ENCODE results near the gene KRTAP20-3. TPM values are rescaled to one million over a fixed set of nuclear protein-coding genes. Genes with fewer than 3 reads are reported as not detected.

The KRTAP20-3 gene
- total RNA-seq, 1 donor from 2014 or later, result not detected

- peaks cover 6% of the 10 kb centered on the region for H3K9me3 ChIP-seq (ENCODE audit: insufficient read depth, low read depth, low read length)
- Mint-ChIP-seq H3K27me3 (ENCODE audit: low read depth, unreplicated experiment) (peaks cover 2% of the 10 kb centered on the region), H3K4me1 (ENCODE audit: low read depth, unreplicated experiment) (no peaks in the 10 kb centered on the region), H3K9me3 (ENCODE audit: unreplicated experiment) (no peaks in the 10 kb centered on the region), H3K27ac (ENCODE audit: unreplicated experiment) (no peak overlapping the region), H3K4me3 (ENCODE audit: unreplicated experiment) (no peak overlapping the region), H3K36me3 (ENCODE audit: low read depth, unreplicated experiment) (no peaks in the 10 kb centered on the region)
- no peaks in the 10 kb centered on the region for H4K20me1 ChIP-seq (ENCODE audit: insufficient read depth, low read length)
- FAIRE-seq (no peak), DNase-seq (ENCODE audit: low read depth) (no peak)
- H3K4me1 ChIP-seq (ENCODE audit: insufficient read depth, low read length), result no peaks in the 10 kb centered on the region
- TF ChIP-seq CTCF (IDR thresholded peaks at IDR 0.05; ENCODE audit: insufficient read depth, low read depth, low read length), result no peak
- no peak overlapping the region for H3K4me2 ChIP-seq (ENCODE audit: low read length)
- H3K27ac ChIP-seq (ENCODE audit: low read depth, low read length), result no peak overlapping the region
- H3K36me3 ChIP-seq (ENCODE audit: insufficient read depth, low read length), result no peaks in the 10 kb centered on the region
- no peak overlapping the region for H3K9ac ChIP-seq (ENCODE audit: low read length)
- no peak overlapping the region for H2AFZ ChIP-seq (ENCODE audit: low read depth, low read length)
- no peaks in the 10 kb centered on the region for H3K27me3 ChIP-seq (ENCODE audit: insufficient read depth, low read length)
- no peak overlapping the region for H3K4me3 ChIP-seq (ENCODE audit: insufficient read depth, low read depth, low read length)
- H3K79me2 ChIP-seq (ENCODE audit: insufficient read depth, low read length), result no peaks in the 10 kb centered on the region
Measured at GRCh38 chr21:30689822-30690221, 47.2 kb downstream of the KRTAP20-3 start.

Other genes with a start within 250 kb of the KRTAP20-3 start
- gene KRTAP13-1, start 246.8 kb upstream of the KRTAP20-3 start, total RNA-seq, result not detected in 2 replicates
- not detected in 2 replicates for gene KRTAP13-3, start 216.9 kb upstream of the KRTAP20-3 start, total RNA-seq
- not detected in 2 replicates for gene KRTAP13-4, start 212.6 kb upstream of the KRTAP20-3 start, total RNA-seq
- not detected in 2 replicates for gene KRTAP15-1, start 202.6 kb upstream of the KRTAP20-3 start, total RNA-seq
- not detected in 2 replicates for gene KRTAP19-1, start 162.5 kb upstream of the KRTAP20-3 start, total RNA-seq
- gene KRTAP19-2, start 155.4 kb upstream of the KRTAP20-3 start, total RNA-seq, result not detected in 2 replicates
- gene KRTAP19-3, start 150.9 kb upstream of the KRTAP20-3 start, total RNA-seq, result not detected in 2 replicates
- not detected in 2 replicates for gene KRTAP19-4, start 145.7 kb upstream of the KRTAP20-3 start, total RNA-seq
- gene KRTAP19-5, start 140.7 kb upstream of the KRTAP20-3 start, total RNA-seq, result not detected in 2 replicates
- not detected in 2 replicates for gene KRTAP19-6, start 101.0 kb upstream of the KRTAP20-3 start, total RNA-seq
- not detected in 2 replicates for gene KRTAP19-7, start 81.5 kb upstream of the KRTAP20-3 start, total RNA-seq
- gene KRTAP22-2, start 52.5 kb upstream of the KRTAP20-3 start, total RNA-seq, result not detected in 2 replicates
- not detected in 2 replicates for gene KRTAP6-3, start 50.4 kb upstream of the KRTAP20-3 start, total RNA-seq
- gene KRTAP6-2, start 44.0 kb upstream of the KRTAP20-3 start, total RNA-seq, result not detected in 2 replicates
- gene KRTAP22-1, start 41.8 kb upstream of the KRTAP20-3 start, total RNA-seq, result not detected in 2 replicates
- not detected in 2 replicates for gene KRTAP6-1, start 28.9 kb upstream of the KRTAP20-3 start, total RNA-seq
- not detected in 2 replicates for gene KRTAP20-1, start 26.4 kb upstream of the KRTAP20-3 start, total RNA-seq
- not detected in 2 replicates for gene KRTAP20-4, start 22.2 kb upstream of the KRTAP20-3 start, total RNA-seq
- gene KRTAP20-2, start 7.7 kb upstream of the KRTAP20-3 start, total RNA-seq, result not detected in 2 replicates
- gene KRTAP21-3, start 75.9 kb downstream of the KRTAP20-3 start, total RNA-seq, result not detected in 2 replicates
- gene KRTAP21-2, start 104.4 kb downstream of the KRTAP20-3 start, total RNA-seq, result not detected in 2 replicates
- gene KRTAP21-1, start 112.6 kb downstream of the KRTAP20-3 start, total RNA-seq, result not detected in 2 replicates
- gene KRTAP8-1, start 170.4 kb downstream of the KRTAP20-3 start, total RNA-seq, result not detected in 2 replicates
- not detected in 2 replicates for gene KRTAP7-1, start 186.9 kb downstream of the KRTAP20-3 start, total RNA-seq
- gene KRTAP11-1, start 238.7 kb downstream of the KRTAP20-3 start, total RNA-seq, result not detected in 2 replicates